GM12874 (cell line): Measurements from ENCODE around the gene KATNAL1.

ENCODE experiments used
- TF ChIP-seq, protein P1 (sequence below): IDR thresholded peaks from 2 replicates; pipeline ENCODE4 v1.5.1; 2011; ENCODE audit warnings: low read depth, mild to moderate bottlenecking, control low read depth, low read length, moderate library complexity; ENCODE audit not compliant: insufficient read depth

The KATNAL1 gene

DNA sequence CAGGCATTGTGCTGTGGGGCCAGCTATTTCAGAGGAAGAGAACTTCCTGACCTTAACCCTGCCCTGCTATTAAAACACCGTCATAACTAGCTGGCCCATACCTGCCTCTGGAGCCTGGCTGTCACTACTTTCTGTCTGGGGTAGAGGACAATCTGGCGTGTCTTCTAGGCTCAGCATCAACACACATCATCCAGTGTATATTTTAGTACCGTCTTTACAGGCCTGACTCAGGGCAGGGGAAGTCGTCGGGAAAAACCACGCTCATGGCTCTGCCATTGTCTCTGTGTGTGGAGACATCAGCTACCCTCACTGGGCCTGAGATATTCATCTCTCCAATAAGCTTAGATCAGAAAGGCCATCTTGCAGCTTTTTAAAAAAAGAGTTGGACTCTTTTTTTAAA, 151.1 kb downstream of the KATNAL1 start:
- TF ChIP-seq, protein P1, sequence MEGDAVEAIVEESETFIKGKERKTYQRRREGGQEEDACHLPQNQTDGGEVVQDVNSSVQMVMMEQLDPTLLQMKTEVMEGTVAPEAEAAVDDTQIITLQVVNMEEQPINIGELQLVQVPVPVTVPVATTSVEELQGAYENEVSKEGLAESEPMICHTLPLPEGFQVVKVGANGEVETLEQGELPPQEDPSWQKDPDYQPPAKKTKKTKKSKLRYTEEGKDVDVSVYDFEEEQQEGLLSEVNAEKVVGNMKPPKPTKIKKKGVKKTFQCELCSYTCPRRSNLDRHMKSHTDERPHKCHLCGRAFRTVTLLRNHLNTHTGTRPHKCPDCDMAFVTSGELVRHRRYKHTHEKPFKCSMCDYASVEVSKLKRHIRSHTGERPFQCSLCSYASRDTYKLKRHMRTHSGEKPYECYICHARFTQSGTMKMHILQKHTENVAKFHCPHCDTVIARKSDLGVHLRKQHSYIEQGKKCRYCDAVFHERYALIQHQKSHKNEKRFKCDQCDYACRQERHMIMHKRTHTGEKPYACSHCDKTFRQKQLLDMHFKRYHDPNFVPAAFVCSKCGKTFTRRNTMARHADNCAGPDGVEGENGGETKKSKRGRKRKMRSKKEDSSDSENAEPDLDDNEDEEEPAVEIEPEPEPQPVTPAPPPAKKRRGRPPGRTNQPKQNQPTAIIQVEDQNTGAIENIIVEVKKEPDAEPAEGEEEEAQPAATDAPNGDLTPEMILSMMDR, result no peak

DNA sequence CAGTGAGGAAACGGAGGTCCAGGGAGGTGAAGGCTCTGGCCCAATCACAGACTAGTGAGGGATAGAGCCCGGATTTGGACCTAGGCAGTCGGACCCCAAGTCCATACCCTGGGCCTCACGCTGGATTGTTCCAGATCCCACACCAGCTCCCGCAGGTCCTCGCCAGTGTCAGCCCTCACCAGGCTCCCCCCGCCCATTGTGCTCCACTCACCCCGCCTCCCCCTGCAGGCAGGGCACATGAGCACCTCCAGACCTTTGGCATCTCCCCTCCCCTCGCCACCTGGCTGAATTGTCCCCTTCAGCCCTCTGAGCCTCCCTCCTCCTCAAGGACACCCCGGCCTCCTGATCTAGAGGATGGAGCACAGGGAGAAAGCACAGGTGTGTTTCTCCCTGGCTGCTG, 152.4 kb downstream of the KATNAL1 start:
- TF ChIP-seq, protein P1, result no peak

DNA sequence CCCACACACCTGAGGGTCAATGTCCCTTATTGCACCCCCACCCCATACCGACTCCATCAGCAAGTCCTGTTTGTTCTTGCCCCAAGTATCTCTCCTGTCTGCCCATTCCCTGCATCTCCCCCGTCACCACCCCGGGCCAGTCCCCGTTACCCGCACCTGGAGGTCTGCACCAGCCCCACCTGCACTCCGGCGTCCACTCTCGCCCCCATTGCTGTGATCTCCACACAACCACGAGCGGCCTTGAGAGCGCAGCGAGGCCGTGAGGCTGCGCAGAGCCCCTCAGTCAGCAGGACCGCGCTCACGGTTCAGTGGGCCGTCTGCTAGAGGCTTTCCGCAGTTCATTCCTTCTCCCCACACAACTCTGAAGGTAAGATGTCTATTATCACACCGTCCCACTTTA, 152.8 kb downstream of the KATNAL1 start:
- TF ChIP-seq, protein P1, result no peak

DNA sequence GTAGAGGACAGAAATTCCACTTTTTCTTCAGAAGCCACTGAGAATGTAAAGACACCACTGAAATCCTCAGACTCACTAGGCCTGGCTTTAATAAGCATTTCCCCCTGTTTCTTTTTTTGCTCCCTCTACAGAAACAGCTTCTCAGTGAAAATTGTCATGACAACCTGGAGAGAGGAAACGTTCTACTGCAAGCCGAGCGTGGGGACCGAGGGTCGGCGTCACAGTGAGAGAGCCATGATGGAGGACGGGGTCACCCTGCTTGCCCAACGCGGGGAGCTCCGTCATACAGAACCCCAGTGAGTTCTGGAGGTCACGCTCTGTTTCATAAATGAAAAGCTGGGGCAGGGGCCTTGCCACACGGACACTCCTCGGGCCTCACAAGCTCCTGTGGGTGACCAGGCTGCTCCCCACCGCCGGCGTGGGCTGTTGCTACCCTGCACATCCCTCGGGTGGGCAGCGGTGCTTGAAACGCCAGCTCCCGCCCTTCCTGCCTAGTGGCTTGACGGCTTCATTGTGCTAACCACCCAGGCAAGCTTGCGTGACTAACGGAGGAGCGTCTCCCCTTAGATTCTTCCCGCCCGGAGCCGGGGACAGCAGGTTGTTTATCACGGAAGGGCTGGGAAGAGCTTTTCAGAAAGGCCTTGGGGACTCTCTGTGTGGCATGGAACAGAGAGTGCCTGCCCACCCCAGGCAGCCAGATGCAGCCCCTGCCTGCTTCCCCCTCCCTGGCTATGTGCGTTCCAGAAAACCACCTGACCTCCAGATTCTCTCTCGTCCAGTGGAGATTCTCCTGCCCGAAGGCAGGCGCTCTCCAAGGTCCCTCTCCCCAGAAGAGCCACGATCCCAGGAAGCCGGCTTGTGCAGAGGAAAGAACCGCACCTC, 153.6 kb downstream of the KATNAL1 start:
- TF ChIP-seq, protein P1, result no peak
